SK-MEL-5 (cell line): ENCODE measurements around the gene MRGPRG. TPM values are rescaled to one million over a fixed set of nuclear protein-coding genes. Genes with fewer than 3 reads are reported as not detected.

Experiments used
- DNase-seq: peaks from one replicate; pipeline ENCODE4 v3.0.0-alpha.2; 2016; ENCODE audit warnings: low read depth, low spot score
- in situ Hi-C: cut with HindIII; loops from 2 replicates; pipeline ENCODE4 v1.10.0; 2016; ENCODE audit warnings: low sequenced_read_pairs, high pct_unique_total_duplicates, low pct_unique_long_range_greater_than_20kb
- total RNA-seq: library from RNA; depleted of rRNA; stranded (reverse); fragments of >200 nt; shearing (Covaris generic); gene quantifications from 2 replicates; pipeline ENCODE4 v1.2.3, GENCODE V29; 2014

MRGPRG gene
- total RNA-seq, 1 experiment from 2014 or later: not detected

DNA sequence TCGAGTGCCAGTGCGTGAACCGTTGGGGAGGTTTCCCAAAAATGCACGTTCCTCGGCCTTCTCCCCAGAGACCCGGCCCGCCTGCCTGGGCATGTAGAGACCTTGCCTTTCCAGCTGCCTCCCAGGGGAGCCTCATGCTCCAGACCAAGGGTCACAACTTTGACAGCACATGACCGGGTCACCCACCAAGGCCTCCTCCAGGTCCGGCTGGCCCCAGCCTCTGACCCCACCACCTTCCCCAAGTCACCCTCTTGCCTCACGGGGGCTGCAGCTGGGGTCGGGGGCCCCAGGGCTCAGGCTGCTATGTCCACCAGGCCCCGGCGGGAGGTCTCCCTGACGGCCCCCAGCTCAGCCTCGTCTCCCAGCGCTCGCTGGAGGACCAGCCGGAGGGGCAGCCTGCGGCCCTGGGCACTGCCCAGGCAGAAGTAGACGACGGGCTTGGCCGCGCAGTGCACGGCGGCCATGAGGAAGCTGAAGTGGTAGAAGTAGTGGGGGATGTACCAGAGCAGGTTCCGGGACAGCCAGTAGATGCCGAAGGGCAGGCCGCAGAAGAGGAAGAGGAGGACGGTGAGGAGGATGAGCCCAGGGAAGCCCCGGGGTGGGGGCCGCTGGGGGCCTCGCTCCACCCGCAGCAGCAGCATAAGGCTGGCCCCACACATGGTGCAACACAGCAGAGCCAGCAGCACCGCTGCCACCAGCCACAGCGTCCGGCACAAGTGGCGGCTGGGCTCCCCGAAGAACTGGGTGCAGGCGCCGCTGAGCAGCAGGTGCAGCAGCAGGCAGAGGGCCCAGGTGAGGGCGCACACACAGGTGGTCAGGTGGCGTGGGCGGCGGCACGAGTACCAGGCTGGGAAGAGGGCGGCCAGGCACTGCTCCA lies 9.2 kb upstream of the MRGPRG start:
- in situ Hi-C loops: no loop called here

DNA sequence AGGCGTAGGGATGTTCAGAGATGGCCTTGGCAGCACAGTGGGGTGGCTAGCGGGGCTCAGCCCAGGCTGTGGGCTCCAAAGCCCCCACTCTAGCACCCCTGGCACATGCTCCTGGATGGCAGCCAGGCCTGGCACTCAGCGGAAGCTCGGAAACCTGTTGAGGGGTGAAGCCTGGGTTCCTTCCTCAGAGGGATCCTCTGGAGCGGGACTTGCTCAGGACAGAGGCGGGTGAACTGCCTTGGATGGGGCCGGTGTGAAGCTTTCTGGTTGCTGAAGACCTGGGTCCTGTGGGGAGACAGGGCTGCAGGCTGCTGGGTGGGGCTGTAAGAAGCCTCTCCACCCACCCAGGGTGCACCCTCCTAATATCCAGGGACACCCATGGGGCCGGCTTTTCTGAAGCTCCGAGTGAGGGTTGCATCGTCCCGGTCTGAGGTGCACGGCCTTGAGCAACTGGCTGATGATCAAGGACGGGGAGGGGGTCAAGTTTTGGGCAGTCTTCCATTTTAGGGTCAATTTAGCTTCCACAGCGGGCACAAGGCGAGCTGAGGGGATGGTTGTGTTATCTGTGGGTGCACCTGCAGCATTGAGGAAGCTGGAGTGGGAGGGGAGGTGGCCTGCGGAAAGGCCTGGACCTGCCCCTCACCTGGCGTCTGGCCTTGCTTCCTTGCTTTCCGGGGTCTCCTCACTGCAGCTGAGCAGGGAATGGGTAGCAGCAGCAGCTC lies 8.4 kb upstream of the MRGPRG start:
- in situ Hi-C loops: no loop called here
- no peak for DNase-seq

More for the DNA sequence above, 9.2 kb upstream of the MRGPRG start:
- no peak for DNase-seq

- no peak for DNase-seq
- in situ Hi-C loops: no loop called here
Observed at GRCh38 chr11:3225826-3226750, 7.5 kb upstream of the MRGPRG start.

GRCh38 chr11:3225159-3225758 lies 6.6 kb upstream of the MRGPRG start:
- in situ Hi-C loops: no loop called here
- DNase-seq: no peak

DNA sequence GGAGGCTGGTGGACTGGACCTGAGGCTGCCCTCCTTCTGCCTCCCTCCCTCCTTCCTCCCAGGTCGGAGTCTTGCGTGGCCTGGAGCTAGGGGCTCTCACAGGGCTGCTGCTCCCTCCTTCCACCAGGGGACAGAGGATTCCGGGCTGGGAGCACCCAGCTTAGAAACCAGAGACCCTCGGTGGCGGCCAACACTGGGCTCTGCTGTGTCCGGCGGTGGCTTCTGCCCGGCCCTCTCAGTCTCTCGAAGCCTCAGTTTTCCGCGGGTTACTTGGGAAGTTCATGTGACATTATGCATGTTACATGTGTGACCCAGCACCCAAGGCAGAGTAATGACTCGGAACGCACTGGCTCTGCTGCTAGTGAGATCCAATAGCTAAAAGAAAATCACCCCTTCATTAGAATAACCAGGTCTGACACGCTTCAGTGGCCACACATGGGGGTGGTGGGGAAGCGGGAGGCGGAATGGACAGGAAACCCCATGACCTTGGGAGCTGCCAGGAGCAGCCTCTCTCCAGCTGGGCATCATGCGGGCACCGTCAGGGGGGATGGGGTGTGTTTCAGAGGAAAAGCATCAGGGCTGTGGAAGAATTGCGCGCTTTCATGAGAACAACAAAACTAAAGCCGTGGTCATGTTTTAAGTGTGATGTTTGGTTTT lies 5.9 kb upstream of the MRGPRG start:
- no peak for DNase-seq
- in situ Hi-C loops: no loop called here

DNA sequence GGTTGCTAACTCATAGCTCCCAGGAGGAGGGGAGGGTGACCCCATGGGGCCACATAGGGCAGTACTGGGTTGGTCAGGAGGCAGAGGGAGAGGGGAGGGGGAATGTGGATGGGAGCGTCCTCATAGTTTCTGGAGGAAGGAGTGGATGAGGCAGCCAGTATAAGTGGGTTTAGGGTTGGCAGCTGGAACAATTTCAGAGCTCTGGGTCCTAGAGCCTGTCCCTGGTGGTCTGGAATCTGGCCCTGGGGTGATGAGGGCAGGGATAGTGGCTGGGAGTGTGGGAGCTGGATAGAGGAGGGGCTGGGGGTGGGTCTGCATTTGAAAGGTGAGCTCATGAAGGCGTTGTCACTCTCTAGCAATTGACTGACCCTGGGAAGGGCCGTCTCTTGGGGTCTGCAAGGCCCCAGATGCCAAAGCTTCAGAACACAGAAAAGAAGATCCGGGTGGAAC lies 5.3 kb upstream of the MRGPRG start:
- in situ Hi-C loops: no loop called here
- DNase-seq: no peak

GRCh38 chr11:3222941-3223915 lies 4.6 kb upstream of the MRGPRG start:
- DNase-seq: no peak
- in situ Hi-C loops: no loop called here

- in situ Hi-C loops: no loop called here
- DNase-seq: no peak
Observed at GRCh38 chr11:3222003-3222855, 3.6 kb upstream of the MRGPRG start.

- no peak for DNase-seq
- in situ Hi-C loops: no loop called here
Observed at GRCh38 chr11:3221408-3222002, 2.9 kb upstream of the MRGPRG start.

- in situ Hi-C loops: no loop called here
- no peak for DNase-seq
Observed at GRCh38 chr11:3220521-3221407, 2.2 kb upstream of the MRGPRG start.

GRCh38 chr11:3220101-3220500 lies 1.5 kb upstream of the MRGPRG start:
- DNase-seq: no peak
- in situ Hi-C loops: no loop called here

DNA sequence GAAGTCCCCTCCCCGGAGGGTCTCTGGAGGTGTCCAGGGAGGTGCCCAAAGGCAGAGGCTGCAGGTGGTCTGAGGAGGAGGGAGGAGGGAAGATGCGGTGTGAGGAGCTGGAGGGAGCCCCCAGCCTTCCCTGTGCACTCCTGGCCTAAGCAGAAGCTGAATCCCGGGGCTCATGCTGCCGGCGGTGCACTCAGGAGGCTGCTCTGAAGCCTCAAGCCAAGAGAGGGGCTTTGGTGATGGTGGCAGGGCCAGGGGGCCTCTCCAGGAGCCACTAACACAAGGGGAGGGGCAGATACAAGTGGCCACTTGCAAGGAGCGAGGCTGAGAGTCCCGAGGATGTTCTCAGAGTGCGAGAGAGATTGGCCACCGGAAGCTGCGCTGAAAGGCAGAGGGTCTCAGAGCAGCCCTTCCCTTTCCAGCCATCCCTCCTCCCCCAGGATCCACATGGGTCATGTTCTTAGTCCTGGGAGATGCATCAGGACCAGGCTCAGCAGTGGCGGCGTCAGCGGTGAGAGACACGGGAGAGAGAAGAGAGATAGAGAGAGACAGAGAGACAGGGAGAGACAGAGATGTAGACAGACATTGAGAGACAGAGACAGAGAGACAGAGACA lies 774 bp upstream of the MRGPRG start:
- DNase-seq: no peak
- in situ Hi-C loops: no loop called here

GRCh38 chr11:3217818-3218482 lies 663 bp downstream of the MRGPRG start:
- no peak for DNase-seq
- in situ Hi-C loops: no loop called here
